Astrocyte (in vitro differentiated cells and primary cell): ENCODE data around the gene AP4S1. TPM values are rescaled to one million over a fixed set of nuclear protein-coding genes. Genes with fewer than 3 reads are reported as not detected.

Experiments used
- DNase-seq: peaks from one replicate; pipeline ENCODE4 v3.0.0-alpha.2; 2010; ENCODE audit warnings: low read depth
- FAIRE-seq: peaks from 2 replicates; lab custom pipeline; 2011; peaks lifted over from hg19 to GRCh38; lab: Jason Lieb, UNC
- H2AFZ ChIP-seq: 2 replicates; pipeline ENCODE4 v1.6.0; 2012; ENCODE audit warnings: low read depth, low read length, inconsistent platforms
- H3K27ac ChIP-seq: 2 replicates; pipeline ENCODE4 v1.5.1; 2011; ENCODE audit warnings: low read depth, low read length, inconsistent platforms
- H3K27me3 ChIP-seq: 2 replicates; pipeline ENCODE4 v1.6.0; 2011; ENCODE audit warnings: low read length, inconsistent platforms; ENCODE audit not compliant: insufficient read depth
- H3K36me3 ChIP-seq: 2 replicates; pipeline ENCODE4 v1.5.1; 2011; ENCODE audit warnings: low read length, inconsistent platforms; ENCODE audit not compliant: insufficient read depth
- H3K4me1 ChIP-seq: 2 replicates; pipeline ENCODE4 v1.5.1; 2011; ENCODE audit warnings: low read length, inconsistent platforms; ENCODE audit not compliant: insufficient read depth
- H3K4me2 ChIP-seq: 2 replicates; pipeline ENCODE4 v1.6.0; 2012; ENCODE audit warnings: low read length, inconsistent platforms
- H3K4me3 ChIP-seq: 2 replicates; pipeline ENCODE4 v1.5.1; 2011; ENCODE audit warnings: low read depth, mild to moderate bottlenecking, low read length, inconsistent platforms; ENCODE audit not compliant: insufficient read depth
- H3K79me2 ChIP-seq: 2 replicates; pipeline ENCODE4 v1.6.0; 2012; ENCODE audit warnings: mild to moderate bottlenecking, low read length, inconsistent platforms; ENCODE audit not compliant: insufficient read depth
- H3K9ac ChIP-seq: 2 replicates; pipeline ENCODE4 v1.6.0; 2012; ENCODE audit warnings: mild to moderate bottlenecking, low read length, inconsistent platforms
- H3K9me3 ChIP-seq: 2 replicates; pipeline ENCODE4 v1.5.1; 2012; ENCODE audit warnings: low read depth, mild to moderate bottlenecking, low read length, inconsistent platforms; ENCODE audit not compliant: insufficient read depth
- H4K20me1 ChIP-seq: 2 replicates; pipeline ENCODE4 v1.6.0; 2012; ENCODE audit warnings: low read length, inconsistent platforms; ENCODE audit not compliant: insufficient read depth
- H3K27ac Mint-ChIP-seq: one replicate; pipeline ENCODE4 v1.8.0; 2021; ENCODE audit warnings: mild to moderate bottlenecking, mixed read lengths; ENCODE audit not compliant: unreplicated experiment
- H3K27me3 Mint-ChIP-seq: one replicate; pipeline ENCODE4 v1.8.0; 2021; ENCODE audit warnings: low read depth, mixed read lengths; ENCODE audit not compliant: unreplicated experiment
- H3K36me3 Mint-ChIP-seq: one replicate; pipeline ENCODE4 v1.8.0; 2021; ENCODE audit warnings: low read depth, mixed read lengths; ENCODE audit not compliant: unreplicated experiment
- H3K4me1 Mint-ChIP-seq: one replicate; pipeline ENCODE4 v1.8.0; 2021; ENCODE audit warnings: low read depth, mixed read lengths; ENCODE audit not compliant: unreplicated experiment
- H3K4me3 Mint-ChIP-seq: one replicate; pipeline ENCODE4 v1.8.0; 2021; ENCODE audit warnings: mild to moderate bottlenecking, moderate library complexity, mixed read lengths; ENCODE audit not compliant: unreplicated experiment
- H3K9me3 Mint-ChIP-seq: one replicate; pipeline ENCODE4 v1.8.0; 2021; ENCODE audit warnings: mild to moderate bottlenecking, mixed read lengths; ENCODE audit not compliant: unreplicated experiment
- EZH2 ChIP-seq: IDR thresholded peaks from 2 replicates; pipeline ENCODE4 v1.6.1; 2012; ENCODE audit warnings: mild to moderate bottlenecking, low read length, inconsistent platforms; ENCODE audit not compliant: insufficient read depth
- total RNA-seq: library from RNA; stranded (reverse); gene quantifications from 2 replicates; pipeline ENCODE4 v1.2.1, GENCODE V29; 2021
- TF ChIP-seq, protein P1 (sequence below): IDR thresholded peaks from 2 replicates; pipeline ENCODE4 v1.5.1; 2011; ENCODE audit warnings: low read depth, mild to moderate bottlenecking, inconsistent platforms, low read length, moderate library complexity; ENCODE audit not compliant: insufficient read depth

Gene AP4S1
- total RNA-seq, 1 donor from 2014 or later: 5.7 TPM

DNA sequence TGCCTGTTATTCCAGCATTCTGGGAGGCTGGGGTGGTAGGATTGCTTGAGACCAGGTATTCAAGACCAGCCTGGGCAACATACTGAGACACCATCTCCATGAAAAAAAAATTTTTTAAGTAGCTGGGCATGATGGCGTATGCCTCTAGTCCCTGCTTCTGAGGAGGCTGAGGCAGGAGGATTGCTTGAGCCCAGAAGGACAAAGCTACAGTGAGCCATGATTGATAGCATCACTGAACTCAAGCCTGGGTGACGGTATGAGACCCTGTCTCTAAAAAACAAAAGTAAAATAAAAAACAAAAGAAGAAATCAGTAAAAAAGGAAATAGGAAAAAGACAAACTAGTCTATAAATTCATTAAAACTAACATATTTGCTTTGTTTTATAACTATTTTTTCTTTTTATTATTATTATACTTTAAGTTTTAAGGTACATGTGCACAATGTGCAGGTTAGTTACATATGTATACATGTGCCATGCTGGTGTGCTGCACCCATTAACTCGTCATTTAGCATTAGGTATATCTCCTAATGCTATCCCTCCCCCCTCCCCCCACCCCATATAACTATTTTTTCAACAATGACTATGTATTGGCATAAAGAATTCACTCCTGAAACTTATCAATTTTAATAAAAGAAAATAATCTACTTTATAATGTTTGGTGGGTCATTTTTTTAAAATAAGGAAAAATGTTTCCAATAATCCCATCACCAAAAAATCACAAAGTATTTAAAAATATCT lies 15.4 kb upstream of the AP4S1 start:
- H3K27me3 ChIP-seq: no peaks in the 10 kb centered on the region
- Mint-ChIP-seq H3K27ac (no peak overlapping the region), H3K4me1 (peaks cover 5% of the 10 kb centered on the region), H3K9me3 (no peaks in the 10 kb centered on the region), H3K4me3 (no peak overlapping the region), H3K27me3 (no peaks in the 10 kb centered on the region), H3K36me3 (peaks cover 4% of the 10 kb centered on the region)
- no peaks in the 10 kb centered on the region for H3K4me1 ChIP-seq
- no peak for DNase-seq
- no peak overlapping the region for H3K27ac ChIP-seq
- H4K20me1 ChIP-seq: peaks cover 90% of the 10 kb centered on the region
- H3K36me3 ChIP-seq: no peaks in the 10 kb centered on the region
- TF ChIP-seq, protein P1, sequence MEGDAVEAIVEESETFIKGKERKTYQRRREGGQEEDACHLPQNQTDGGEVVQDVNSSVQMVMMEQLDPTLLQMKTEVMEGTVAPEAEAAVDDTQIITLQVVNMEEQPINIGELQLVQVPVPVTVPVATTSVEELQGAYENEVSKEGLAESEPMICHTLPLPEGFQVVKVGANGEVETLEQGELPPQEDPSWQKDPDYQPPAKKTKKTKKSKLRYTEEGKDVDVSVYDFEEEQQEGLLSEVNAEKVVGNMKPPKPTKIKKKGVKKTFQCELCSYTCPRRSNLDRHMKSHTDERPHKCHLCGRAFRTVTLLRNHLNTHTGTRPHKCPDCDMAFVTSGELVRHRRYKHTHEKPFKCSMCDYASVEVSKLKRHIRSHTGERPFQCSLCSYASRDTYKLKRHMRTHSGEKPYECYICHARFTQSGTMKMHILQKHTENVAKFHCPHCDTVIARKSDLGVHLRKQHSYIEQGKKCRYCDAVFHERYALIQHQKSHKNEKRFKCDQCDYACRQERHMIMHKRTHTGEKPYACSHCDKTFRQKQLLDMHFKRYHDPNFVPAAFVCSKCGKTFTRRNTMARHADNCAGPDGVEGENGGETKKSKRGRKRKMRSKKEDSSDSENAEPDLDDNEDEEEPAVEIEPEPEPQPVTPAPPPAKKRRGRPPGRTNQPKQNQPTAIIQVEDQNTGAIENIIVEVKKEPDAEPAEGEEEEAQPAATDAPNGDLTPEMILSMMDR: no peak
- no peak for TF ChIP-seq EZH2
- no peaks in the 10 kb centered on the region for H3K9me3 ChIP-seq
- FAIRE-seq: no peak
- H2AFZ ChIP-seq: no peak overlapping the region
- peaks cover 99% of the 10 kb centered on the region for H3K79me2 ChIP-seq
- H3K4me3 ChIP-seq: no peak overlapping the region
- no peak overlapping the region for H3K4me2 ChIP-seq
- no peak overlapping the region for H3K9ac ChIP-seq

DNA sequence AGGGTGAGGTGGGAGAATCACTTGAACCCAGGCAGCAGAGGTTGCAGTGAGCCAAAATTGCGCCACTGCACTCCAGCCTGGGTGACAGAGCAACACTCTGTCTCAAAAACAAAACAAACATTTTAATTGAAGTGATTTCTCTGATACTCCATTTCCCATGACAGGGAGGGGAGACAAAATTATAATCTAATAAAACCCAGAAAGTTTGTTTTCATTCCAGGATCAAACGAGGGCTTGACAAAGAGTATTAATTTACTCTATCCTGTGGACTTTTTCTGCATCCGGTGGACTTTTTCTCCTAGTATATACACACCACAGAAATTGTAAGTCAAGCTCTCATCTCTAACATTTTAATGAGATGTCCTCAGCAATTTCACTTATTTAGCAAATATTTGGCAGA lies 14.5 kb upstream of the AP4S1 start:
- Histone ChIP-seq H3K27me3 (no peaks in the 10 kb centered on the region), H3K9me3 (no peaks in the 10 kb centered on the region), H3K4me1 (no peaks in the 10 kb centered on the region), H3K27ac (no peak overlapping the region), H3K4me3 (no peak overlapping the region), H3K9ac (no peak overlapping the region), H3K79me2 (peaks cover 99% of the 10 kb centered on the region), H4K20me1 (peaks cover 90% of the 10 kb centered on the region), H3K4me2 (no peak overlapping the region), H2AFZ (no peak overlapping the region), H3K36me3 (no peaks in the 10 kb centered on the region)
- no peaks in the 10 kb centered on the region for H3K27me3 Mint-ChIP-seq
- DNase-seq (no peak), FAIRE-seq (no peak)
- H3K4me3 Mint-ChIP-seq: no peak overlapping the region
- H3K27ac Mint-ChIP-seq: no peak overlapping the region
- H3K36me3 Mint-ChIP-seq: peaks cover 4% of the 10 kb centered on the region
- no peaks in the 10 kb centered on the region for H3K9me3 Mint-ChIP-seq
- no peak for TF ChIP-seq EZH2
- TF ChIP-seq, protein P1: no peak
- H3K4me1 Mint-ChIP-seq: peaks cover 2% of the 10 kb centered on the region

DNA sequence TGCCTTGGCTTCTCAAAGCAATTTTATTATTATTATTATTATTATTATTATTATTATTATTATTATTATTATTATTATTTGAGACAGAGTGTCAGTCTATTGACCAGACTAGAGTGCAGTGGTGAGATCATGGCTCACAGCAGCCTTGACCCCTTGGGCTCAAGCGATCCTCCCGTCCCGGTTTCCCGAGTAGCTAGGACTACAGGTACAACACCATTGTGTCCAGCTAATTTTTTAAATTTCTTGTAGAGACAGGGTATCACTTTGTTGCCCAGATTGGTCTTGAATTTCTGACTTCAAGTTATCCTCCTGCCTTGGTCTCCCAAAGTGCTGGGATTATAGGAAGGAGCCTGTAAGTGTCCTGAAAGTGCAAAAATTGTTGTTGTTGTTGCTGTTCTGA lies 11.6 kb upstream of the AP4S1 start:
- Histone ChIP-seq H3K36me3 (no peaks in the 10 kb centered on the region), H3K4me3 (no peak overlapping the region), H2AFZ (no peak overlapping the region), H4K20me1 (peaks cover 79% of the 10 kb centered on the region), H3K79me2 (peaks cover 98% of the 10 kb centered on the region), H3K9me3 (no peaks in the 10 kb centered on the region), H3K4me1 (no peaks in the 10 kb centered on the region), H3K27ac (no peak overlapping the region), H3K4me2 (no peak overlapping the region), H3K9ac (no peak overlapping the region), H3K27me3 (no peaks in the 10 kb centered on the region)
- TF ChIP-seq, protein P1: no peak
- TF ChIP-seq EZH2: no peak
- Mint-ChIP-seq H3K36me3 (peaks cover 9% of the 10 kb centered on the region), H3K9me3 (no peaks in the 10 kb centered on the region), H3K27me3 (no peaks in the 10 kb centered on the region), H3K4me1 (peaks cover 4% of the 10 kb centered on the region), H3K27ac (no peak overlapping the region), H3K4me3 (no peak overlapping the region)
- FAIRE-seq (no peak), DNase-seq (no peak)
